ENCODE data around the gene OR2T6.
"Not testable (repeated sequence)": the region's sequence is repeated elsewhere in the genome, so short reads cannot be mapped to it uniquely, and the experiment has no call there.

OR2T6 gene

GRCh38 chr1:248375446-248375845, at the start of gene OR2T6:
OR2T6 (plus strand) TSS chr1:248375746; CDS start chr1:248387609, 11,863 bp downstream.
- DNase-seq: no peak

- no peak for DNase-seq
Observed at GRCh38 chr1:248343451-248343850, 32.1 kb upstream of the OR2T6 start.

- DNase-seq: no peak
Observed at GRCh38 chr1:248348475-248348874, 27.1 kb upstream of the OR2T6 start, which contains the start of gene OR14C36. OR14C36 (plus strand) TSS chr1:248348775; CDS start chr1:248348775, 0 bp downstream.

GRCh38 chr1:248359415-248359814, 16.1 kb upstream of the OR2T6 start:
- DNase-seq: no peak

GRCh38 chr1:248361121-248361715, 14.3 kb upstream of the OR2T6 start, which contains the start of gene OR2T4:
OR2T4 (plus strand) TSS chr1:248361665; CDS start chr1:248361665, 0 bp downstream.
- no peak for DNase-seq

- no peak for DNase-seq
Observed at GRCh38 chr1:248366609-248367008, 8.9 kb upstream of the OR2T6 start.

GRCh38 chr1:248372394-248372793, 3.2 kb upstream of the OR2T6 start:
- no peak for DNase-seq

- no peak for DNase-seq
Observed at GRCh38 chr1:248373761-248374160, 1.8 kb upstream of the OR2T6 start.

GRCh38 chr1:248376916-248377315, 1.4 kb downstream of the OR2T6 start:
- DNase-seq: no peak

GRCh38 chr1:248380854-248381253, 5.3 kb downstream of the OR2T6 start:
- DNase-seq: no peak

- DNase-seq: no peak
Observed at GRCh38 chr1:248388426-248388825, 12.9 kb downstream of the OR2T6 start.

- no peak for DNase-seq
Observed at GRCh38 chr1:248393050-248393449, 17.5 kb downstream of the OR2T6 start.

- DNase-seq: no peak
Observed at GRCh38 chr1:248402748-248403147, 27.2 kb downstream of the OR2T6 start, which contains the start of gene OR2T1. OR2T1 (plus strand) TSS chr1:248403048; CDS start chr1:248406148, 3,100 bp downstream.

GRCh38 chr1:248404024-248404423, 28.5 kb downstream of the OR2T6 start:
- no peak for DNase-seq

GRCh38 chr1:248406721-248407692, 31.5 kb downstream of the OR2T6 start:
- DNase-seq: no peak

GRCh38 chr1:248416226-248416625, 40.7 kb downstream of the OR2T6 start:
- DNase-seq: no peak

- no peak for DNase-seq
Observed at GRCh38 chr1:248417854-248418253, 42.3 kb downstream of the OR2T6 start.

GRCh38 chr1:248421384-248421783, 45.8 kb downstream of the OR2T6 start:
- DNase-seq: no peak

- not testable (repeated sequence) for DNase-seq
Observed at GRCh38 chr1:248427526-248428191, 52.1 kb downstream of the OR2T6 start.

GRCh38 chr1:248428192-248428533, 52.6 kb downstream of the OR2T6 start:
- DNase-seq: not testable (repeated sequence)

- DNase-seq: not testable (repeated sequence)
Observed at GRCh38 chr1:248431683-248432082, 56.1 kb downstream of the OR2T6 start.

- not testable (repeated sequence) for DNase-seq
Observed at GRCh38 chr1:248432201-248432600, 56.7 kb downstream of the OR2T6 start.

GRCh38 chr1:248433811-248434415, 58.4 kb downstream of the OR2T6 start:
- DNase-seq: not testable (repeated sequence)

Data from suppressor macrophage treated with lipopolysaccharide for 1 hour (primary cell).